HG03575 (cell line): ENCODE data around the gene DNAJA2.

ENCODE experiments used
- ATAC-seq: cut with Tn5 transposase; IDR thresholded peaks from one replicate; pipeline ENCODE4 v1.9.1; 2021; ENCODE audit not compliant: unreplicated experiment, insufficient number of reproducible peaks, low FRiP score; ENCODE audit errors: extremely low read depth

The DNAJA2 gene

DNA sequence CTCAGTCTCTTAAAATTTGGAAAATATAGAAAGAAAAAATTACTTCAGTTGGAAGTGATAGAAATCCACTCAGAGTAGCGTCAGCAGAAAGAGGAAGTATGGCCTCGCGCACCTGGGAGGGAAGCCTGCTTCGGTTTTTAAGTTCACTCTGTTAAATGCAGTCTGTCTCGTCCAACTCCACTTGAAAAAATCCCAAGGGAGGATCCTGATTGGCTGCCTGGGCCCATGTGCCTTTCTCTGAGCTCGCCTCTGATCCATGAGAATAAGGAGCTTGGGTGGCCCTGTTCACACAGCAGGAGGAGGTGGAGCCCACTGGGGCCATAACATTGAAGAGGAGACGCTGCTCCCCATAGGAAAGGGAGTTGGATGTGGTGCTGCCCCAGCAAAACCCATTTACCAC lies 40.7 kb downstream of the DNAJA2 start:
- ATAC-seq = no peak

DNA sequence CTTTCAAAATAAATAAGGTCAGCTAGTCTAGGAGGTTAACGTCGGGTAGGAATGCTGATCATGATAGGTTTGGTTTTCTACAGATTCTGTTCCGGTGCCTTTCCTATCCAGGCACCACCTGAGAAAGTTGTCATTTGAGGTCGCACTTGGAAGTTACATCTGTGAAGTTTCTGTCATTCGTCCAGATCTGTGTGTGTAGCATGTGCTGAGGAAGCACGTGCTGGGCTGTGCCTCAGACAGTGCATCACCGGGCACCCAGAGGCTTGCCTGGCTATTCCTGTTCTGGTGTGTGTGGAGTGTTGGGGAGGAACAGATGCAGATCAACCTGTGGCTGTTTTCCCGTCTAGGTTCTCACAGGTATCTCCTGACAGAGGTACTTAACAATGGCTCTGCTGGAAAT lies 42.6 kb downstream of the DNAJA2 start:
- no peak for ATAC-seq

DNA sequence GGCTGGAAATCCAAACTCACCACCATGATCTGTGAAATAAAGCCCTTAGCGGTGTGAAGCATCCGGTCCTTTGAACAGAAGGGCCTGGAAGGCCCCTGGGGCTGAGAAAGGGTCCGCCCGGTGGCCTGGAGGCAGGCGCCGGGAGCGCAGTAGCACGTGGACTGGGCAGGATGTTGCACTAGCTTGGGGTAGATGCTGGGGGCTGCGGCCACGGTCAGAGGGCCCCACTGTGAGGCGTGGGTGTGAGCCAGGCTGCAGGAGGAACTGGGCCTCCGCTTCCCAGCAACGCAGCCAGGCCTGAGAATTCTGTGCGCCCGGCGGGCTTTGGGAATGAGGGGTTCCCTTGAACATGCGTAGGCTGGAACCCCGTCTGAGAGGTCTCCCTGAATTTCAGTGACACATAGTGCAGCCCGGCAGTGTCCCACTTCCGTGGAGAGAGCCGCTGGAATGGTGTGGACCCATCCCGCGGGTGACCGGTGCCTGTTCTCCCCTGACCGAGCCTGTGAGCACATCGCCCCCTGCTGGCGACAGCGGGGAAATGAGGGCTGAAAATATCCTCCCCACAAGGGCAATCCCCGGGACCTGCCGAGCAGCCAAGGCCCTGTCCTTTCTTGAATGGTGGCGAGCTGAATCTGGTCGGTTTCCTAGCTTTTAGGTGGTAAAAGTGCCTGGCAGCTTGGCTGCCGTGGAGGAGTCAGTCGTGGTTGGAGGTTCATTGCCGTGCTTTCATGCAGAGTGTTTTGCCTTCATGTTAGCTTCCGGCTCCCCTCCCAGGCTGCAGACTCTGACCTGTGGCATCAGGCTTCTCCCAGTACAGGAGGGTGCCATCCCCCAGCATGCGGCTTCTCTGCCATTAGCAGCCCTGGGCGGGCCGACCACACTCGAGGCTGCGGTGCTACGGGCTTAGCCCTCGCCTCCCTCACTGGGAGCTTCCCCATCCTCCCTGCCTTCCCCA lies 43.8 kb downstream of the DNAJA2 start:
- ATAC-seq = no peak

DNA sequence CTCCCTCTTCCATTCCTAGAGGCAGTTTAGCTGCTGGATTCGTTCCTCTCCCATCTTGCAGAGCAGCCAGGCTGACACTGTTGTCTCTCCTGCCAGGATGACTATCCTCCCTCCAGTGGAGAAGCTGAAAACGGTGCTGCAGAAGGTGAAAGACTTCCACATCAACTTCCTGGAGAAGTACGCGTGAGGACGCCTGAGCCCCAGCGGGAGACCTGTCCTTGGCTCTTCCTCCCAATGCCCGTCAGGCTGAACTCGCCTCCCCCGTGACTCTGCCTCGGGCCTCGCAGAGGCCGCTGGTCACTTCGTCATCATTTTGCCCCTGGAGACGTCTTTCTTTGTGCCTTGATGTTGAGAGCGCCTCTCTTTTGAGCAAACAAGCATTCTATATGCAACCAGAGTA lies 44.7 kb downstream of the DNAJA2 start:
- no peak for ATAC-seq

DNA sequence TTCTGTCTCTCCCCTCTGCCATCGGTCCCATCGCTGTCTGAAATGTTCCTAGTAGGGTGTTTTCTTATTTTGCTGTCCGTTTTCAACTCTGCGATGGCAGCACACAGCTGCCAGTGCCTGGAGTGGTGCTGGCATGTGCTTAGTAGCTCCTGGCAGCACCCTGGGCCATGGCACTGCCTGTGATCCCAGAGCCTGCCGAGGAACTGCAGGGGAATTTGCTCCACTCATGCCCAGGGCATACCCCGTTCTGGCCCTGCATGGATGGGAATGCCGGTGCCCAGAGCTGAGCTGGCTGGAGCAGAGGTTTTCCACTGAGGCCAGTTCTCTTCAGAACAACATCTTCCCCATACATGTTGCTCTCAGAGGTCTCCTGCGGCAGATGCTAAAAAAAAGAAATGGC lies 46.2 kb downstream of the DNAJA2 start:
- ATAC-seq = no peak

DNA sequence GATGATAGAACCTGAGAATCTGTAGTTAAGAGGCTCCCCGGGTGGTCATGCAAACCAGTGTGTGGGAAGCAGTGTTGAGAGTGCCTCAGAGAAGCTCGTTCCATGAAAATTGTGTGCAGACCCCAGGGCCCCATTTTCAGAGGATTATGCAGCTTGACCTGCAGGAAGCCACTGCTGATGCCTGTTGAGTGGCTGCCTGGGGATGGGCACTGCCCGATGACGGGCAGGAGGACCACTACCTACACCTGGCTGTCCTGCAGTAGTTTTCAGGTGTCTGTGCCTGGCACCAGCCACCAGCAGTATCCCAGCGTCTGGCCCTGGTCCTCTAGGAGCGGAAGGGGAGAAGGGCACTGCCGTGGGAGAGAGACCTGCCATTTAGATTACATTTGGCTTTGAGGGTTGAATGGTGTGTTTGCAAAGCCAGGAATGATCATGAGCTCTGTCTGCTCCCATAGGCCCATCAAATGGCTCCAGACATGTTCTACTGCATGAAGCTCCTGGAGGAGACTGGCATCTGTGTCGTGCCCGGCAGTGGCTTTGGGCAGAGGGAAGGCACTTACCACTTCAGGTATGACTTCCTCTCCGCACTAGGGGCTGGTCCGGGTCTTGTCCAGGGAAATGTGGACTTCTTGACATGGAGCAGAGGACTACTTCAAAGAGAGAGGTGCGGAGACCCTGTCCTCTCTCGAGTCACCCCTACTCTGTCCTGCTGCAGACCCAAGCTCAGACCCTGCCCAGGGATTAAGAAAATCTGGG lies 46.8 kb downstream of the DNAJA2 start:
- ATAC-seq = no peak

DNA sequence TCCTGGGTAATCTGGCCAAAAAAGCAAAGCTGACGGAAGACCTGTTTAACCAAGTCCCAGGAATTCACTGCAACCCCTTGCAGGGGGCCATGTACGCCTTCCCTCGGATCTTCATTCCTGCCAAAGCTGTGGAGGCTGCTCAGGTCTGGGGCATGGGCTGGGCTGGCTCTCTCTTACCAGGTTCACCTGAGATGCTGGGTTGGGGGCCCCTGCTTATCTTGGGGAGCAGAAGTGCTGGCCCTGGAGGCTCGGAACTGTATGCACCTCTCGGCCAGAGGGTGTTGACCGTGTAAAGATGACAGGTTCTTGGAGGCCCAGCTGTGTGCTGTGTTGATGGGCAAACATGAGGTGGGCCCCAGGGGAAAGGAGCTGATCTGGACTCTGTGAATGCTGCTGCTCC lies 49.1 kb downstream of the DNAJA2 start:
- ATAC-seq = no peak

DNA sequence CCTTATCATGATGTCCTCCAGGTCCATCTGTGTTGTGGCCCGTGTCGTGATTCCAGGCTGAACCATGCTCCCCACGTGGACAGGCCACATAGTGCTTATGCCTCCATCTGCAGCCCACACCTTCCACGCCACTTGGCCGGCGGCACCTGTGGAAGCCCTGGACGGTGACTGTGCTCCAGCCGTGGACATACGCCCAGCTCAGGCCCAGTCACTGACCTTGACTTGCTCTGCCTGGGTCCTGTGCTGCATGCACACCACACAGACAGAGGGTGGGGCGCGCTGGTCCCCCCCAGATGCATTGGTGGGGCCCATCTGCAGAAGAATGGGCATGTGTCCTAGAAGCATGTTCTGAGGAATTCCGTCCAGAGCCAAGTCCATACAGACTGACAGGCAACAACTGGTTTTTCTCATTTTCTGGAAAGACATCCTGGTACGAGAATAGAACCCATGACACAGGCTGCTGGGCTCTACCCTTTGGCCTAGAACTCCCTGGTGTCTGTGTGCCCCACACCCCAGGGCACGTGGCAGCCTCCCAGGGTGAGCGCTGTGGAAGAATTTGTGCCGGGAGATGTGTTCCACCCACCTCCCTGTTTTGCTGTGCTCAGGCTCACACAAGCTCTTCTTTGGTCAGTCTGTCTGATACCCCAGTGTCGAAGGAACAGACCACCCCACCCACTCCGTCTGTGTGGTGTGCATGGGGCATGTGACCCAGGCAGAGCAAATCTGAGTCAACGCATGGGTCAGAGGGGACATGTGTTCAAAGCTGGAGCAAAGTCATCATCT lies 49.8 kb downstream of the DNAJA2 start:
- no peak for ATAC-seq

DNA sequence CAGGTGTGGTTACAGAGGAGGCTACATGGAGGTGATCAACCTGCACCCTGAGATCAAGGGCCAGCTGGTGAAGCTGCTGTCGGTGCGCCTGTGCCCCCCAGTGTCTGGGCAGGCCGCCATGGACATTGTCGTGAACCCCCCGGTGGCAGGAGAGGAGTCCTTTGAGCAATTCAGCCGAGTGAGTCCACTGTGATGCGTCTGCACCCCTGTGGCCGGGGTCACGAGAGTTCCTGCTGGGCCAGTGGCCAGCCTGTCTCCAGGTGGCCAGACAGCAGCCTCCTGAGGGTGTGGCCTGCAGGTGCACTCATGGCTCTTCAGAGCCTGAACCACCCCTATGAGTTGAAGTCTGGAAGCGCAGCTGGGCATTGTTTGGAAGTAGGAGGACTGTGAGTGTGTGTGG lies 51.2 kb downstream of the DNAJA2 start:
- no peak for ATAC-seq

DNA sequence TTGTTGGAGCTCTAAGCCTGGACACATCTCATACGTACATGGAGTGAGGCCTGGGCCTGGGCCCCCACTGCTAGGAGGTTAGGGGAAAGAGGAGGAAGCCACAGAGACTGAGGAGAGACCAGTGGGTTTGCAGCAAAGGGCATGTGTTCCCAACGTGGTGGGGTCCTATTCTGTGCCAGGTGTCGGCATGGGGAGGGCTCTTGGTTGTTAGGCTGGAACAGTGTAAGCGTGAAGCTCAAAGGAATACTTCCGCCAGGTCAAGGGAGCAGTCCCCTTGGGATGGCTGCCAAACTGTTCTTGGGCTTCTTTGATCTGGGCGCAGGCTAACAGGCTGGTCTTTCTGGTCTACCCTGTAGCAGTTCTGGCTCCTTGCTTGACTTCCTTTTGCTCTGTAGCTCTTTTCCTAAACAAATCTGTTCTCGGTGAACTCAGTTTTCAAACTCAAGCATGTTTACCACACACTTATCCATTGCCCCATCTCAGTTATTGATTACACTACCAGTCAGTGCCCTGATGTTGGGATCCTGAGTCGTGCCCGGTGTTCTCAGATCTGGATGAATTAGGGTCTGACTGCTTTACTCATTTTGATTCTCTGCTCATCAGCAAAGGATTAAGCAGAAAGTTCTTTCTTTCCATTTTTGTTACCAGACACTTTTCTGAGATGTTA lies 52.9 kb downstream of the DNAJA2 start:
- no peak for ATAC-seq

DNA sequence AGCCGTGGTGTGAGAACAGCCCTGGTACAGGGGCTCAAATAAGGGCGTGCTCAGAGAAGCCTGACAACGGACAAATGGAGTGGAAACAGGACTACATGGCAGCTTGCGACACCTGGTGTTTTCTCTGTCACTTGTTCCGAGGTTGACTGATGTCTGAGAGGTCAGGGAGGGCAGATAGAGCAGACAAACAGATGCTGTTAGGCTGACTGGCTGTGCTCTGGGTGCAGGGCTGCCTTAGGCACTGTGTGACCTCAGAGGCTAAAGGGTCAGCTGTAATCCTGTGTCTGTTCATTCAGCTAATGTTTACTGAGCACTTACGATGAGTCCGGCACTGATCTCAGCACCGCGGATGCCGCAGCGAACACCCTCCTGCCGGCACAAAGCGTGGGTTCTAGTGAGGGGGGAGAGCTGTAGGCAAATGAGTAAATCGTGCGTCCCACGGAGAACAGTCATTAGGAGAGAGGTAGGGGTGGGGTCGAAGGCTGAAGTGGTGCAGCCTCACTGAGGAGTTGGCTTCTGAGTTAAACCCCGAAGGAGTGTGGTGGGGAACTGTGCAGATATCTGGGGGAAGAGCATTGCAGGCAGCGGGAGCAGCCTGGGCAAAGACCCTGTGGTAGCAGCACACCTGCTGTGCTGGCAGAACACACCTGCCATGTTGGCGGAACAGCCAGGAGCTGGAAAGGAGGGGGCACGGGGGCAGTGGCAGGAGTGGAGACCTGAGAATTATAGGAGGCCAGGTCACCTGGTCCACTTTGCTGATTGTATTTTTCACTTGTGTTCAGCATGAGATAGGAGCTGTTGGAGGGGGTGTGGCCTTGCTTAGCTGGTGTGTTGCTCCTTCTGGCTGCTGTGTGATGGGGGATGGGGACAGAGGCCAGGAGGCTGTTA lies 54.3 kb downstream of the DNAJA2 start:
- peak; percentile 83 for ATAC-seq

DNA sequence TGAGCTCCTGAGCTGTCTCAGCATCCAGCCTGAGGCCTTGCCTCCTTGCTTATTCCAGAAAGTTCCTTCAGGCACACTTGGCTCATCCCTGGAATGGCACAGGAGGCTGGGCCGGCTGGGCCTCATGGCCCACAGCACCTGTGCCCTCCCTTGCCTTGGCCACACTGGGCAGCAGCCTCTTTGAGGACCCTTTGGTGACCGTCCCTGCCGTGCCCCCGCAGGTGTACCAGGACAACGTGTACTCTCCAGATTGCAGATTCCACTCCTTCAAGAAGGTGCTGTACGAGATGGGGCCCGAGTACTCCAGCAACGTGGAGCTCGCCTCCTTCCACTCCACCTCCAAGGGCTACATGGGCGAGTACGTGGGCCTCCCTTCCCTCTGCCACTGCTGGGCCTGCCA lies 55.1 kb downstream of the DNAJA2 start:
- ATAC-seq = no peak

DNA sequence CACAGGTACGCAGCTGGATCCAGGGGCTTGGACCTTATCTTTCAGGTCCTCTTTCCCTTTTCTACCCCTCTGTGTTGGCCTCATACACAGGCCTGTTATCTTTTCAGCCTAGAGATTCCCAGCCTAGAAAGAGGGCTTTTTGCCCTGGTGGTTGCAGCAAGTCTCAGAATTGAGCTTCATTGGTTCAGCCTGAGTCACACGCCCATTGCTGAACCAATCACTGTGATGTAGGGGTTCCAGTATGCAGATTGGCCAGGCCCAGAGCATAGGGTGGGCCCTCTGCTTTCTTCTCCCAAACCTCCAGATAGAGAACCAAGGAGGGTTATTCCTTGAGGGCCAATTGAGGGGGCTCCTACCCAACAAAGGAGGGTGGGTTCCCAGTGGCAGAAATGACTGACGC lies 56.5 kb downstream of the DNAJA2 start:
- ATAC-seq = no peak

DNA sequence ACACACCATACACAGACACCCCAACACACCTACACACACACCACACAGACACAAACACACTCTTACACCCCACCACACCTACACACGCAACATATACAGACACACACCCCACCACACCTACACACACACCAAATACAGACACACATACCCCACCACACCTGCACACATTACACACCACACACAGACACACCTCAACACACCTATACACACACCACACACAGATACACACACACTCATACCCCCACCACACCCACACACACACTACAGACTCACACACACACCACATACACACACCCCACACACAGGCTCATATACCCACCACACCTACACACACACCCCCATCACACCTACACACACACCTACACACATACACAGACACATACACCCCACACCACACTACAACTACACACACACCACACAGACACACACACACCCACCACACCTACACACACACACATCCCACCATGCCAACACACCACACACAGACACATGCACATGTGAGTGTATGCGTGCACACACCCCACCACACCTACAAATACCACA lies 57.9 kb downstream of the DNAJA2 start:
- no peak for ATAC-seq

DNA sequence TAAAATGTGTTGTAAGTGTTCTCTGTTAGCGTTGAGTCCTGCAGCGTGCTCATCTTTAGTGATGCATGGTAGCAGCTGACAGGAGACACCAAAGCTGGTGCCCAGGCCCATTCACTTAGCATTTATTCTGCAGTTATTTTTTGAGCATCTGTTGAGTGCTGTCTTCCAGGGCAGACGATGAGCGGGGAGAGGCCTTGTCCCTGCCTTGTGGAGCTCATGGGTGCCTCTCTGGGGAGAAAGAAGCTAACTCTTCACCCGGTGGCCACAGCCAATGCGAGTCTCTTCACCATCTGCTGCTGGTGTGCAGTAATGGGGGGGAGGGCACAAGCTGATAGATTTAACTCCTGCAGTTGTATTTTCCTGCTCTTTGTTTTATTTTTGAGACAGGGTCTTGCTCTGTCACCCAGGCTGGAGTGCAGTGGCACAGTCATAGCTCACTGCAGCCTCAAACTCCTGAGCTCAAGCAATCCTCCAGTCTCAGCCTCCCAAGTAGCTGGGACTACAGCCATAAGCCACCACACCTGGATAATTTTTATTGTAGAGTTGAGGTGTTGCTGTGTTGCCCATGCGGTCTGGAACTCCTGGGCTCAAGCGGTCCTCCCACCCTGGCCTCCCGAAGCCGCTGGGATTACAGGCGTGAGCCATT lies 58.8 kb downstream of the DNAJA2 start:
- ATAC-seq = no peak

DNA sequence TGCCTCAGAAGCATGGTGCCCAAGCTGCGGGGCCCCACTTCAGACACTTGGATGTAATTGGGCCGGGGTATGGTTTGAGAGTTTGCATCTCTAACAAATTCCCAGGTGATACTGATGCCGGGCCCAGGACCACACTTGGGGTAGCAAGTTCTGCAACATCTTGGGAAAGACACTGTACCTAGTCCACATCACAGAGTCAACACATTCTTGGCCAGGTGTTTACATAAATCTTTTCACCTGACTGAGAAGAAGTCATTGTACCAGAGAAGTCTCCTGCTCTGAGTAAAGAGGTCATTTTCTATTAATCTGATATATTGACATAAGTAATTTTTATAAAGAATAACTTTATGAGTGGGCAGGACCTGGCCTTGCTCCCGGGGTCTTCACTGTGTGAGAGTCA lies 61.8 kb downstream of the DNAJA2 start:
- no peak for ATAC-seq

DNA sequence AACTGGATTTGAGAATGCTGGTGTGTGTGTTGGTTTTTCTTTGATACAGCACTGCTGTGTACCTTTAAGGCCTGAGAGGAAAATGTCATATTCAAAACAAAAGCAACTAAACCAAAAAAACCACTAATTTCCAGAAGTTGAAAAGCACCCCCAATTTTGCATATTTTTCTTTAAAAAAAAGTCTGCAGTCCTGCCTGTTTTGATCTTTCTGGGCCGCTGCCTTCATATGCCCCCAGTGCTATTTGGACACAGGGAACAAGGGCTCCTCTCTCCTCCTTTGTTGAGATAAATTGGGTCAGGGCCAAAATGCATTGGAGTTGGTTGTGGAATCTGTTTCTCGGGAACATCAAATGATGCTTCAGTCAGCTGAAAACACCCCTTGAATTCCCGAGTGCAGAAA lies 62.4 kb downstream of the DNAJA2 start:
- peak; percentile 55 for ATAC-seq
